Epithelial cell of proximal tubule (primary cell): ENCODE results near the gene PNPLA3. TPM values are rescaled to one million over a fixed set of nuclear protein-coding genes. Genes with fewer than 3 reads are reported as not detected.

Experiments used
- DNase-seq: peaks from one replicate; pipeline ENCODE4 v3.0.0-alpha.2; 2011; ENCODE audit warnings: low read depth
- H3K4me3 ChIP-seq: 2 replicates; pipeline ENCODE4 v1.5.1; 2011; ENCODE audit warnings: low read depth, mild to moderate bottlenecking, low read length
- CTCF ChIP-seq: conservative IDR thresholded peaks from 2 replicates; pipeline ENCODE4 v1.5.1; 2012; ENCODE audit warnings: low read depth, mild to moderate bottlenecking, low read length
- total RNA-seq: library from RNA; depleted of rRNA; stranded (reverse); fragments of >200 nt; gene quantifications from 2 replicates; pipeline ENCODE4 v1.2.3, GENCODE V29; 2015

Gene PNPLA3
- total RNA-seq, 1 donor from 2014 or later, result 7.6 TPM

DNA sequence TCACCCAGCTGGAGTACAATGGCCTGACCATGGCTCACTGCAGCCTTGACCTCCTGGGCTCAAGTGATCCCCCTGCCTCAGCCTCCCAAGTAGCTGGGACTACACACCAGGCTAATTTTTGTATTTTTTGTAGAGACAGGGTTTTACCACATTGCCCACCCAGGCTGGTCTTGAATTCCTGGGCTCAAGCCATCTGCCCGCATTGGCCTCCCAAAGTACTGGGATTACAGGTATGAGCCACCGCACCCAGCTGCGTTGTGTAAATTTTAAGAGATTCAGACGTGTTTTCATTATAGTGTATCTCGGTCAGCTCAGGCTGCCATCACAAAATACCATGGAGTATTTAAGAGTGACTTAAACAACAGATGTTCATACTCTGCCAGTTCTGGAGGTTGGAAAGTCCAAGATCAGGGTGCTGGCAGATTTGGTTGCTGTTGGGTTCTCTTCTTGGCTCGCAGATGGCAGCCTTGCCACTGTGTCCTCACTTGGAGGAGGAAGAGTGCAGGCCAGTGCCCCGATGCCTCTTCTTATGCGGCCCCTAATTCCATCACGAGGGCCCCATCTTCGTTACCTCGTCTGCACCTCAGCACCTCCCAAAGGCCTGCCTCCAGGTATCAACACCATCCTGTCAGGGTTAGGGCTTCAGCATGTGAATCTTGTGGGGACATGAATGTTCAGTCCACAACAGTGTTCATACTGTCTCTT is 67.9 kb downstream of the PNPLA3 start:
- no peak for DNase-seq
- no peak for TF ChIP-seq CTCF
- no peak overlapping the region for H3K4me3 ChIP-seq

DNA sequence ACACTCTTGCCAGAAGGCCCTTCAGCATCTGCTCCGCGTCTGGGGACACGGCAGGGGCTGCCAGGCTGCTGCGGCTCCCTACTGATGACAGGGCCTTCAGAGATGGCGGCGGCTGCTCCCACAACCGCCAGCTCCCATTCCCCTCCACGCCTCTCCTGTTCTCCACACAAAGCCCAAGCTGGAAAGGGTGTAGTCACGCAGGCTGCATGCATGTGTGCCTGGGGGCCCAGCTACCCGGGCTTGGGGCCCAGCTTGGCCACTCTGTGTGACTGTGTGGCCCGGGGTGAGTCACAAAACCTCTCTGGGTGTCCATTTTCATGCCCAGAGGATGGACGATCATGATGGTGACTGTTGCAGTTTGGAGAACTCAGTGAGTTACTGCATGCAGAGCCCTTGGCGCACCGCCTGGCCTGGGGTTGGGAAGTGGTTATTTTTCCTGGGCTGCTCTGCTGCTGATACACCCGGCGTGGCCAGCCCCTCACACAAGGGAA is 68.8 kb downstream of the PNPLA3 start:
- no peak for TF ChIP-seq CTCF
- no peak for DNase-seq
- H3K4me3 ChIP-seq, result no peak overlapping the region

DNA sequence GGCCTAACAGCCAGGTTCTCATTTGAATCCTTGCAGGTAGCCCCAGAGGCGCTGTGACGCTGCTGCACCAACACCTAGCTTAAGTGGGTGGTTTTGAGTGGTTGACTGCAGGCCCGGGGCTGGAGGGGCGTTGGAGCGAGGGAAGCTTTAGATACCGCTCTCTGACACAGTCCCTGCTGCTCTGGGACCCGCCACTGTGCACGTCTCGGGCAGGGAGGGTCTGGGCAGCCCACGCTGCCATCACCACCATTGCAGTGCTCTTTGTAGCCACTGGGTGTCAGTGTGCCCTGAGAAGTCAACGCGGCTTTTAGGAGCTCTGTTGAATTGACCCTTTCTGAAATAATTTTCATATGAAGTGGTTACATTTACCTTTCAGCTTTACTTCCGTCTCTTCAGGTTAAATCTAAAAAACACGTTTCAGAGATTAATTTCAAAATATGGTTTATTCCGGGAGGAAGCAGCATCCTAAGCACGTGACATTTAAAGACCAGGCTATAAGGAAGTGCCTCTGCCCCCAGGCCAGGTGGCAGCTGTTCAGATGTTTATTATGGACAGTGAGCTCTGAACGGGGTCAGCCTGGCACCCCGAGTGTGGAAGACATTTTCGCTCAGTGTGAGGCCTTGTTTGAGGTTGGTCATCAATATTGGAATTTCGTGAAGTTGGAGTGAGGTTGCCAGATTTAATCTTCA is 69.6 kb downstream of the PNPLA3 start:
- TF ChIP-seq CTCF, result peak; percentile 97
- no peak overlapping the region for H3K4me3 ChIP-seq
- DNase-seq, result no peak

DNA sequence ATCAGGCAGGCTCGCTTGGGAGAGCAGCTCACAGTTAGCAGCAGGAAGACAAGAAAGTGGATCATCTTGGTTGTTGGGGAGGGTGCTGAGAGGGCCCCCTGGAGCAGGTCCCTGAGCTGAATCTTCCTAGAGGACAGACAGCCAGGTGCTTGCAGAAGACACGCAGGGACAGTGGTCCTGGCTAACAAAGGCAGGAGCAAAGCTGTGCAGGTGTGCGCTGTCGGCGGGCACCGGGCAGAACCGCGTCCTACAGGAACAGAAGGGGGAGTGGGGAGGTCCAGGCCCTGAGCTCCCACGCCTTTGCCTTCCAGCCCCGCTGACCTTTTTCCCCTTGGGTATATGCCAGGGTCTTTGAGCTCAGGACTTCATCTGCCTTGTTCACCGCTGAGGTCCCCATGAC is 70.4 kb downstream of the PNPLA3 start:
- no peak overlapping the region for H3K4me3 ChIP-seq
- TF ChIP-seq CTCF, result no peak
- no peak for DNase-seq

- no peak overlapping the region for H3K4me3 ChIP-seq
- TF ChIP-seq CTCF, result no peak
- DNase-seq, result no peak
Observed at GRCh38 chr22:43994416-43994815, 70.8 kb downstream of the PNPLA3 start.

GRCh38 chr22:43995057-43995685 is 71.6 kb downstream of the PNPLA3 start:
- no peak overlapping the region for H3K4me3 ChIP-seq
- no peak for DNase-seq
- no peak for TF ChIP-seq CTCF

GRCh38 chr22:43995798-43996169 is 72.2 kb downstream of the PNPLA3 start:
- H3K4me3 ChIP-seq, result no peak overlapping the region
- no peak for TF ChIP-seq CTCF
- DNase-seq, result no peak
